ENCODE data around the gene SGPP1.

SGPP1 gene

DNA sequence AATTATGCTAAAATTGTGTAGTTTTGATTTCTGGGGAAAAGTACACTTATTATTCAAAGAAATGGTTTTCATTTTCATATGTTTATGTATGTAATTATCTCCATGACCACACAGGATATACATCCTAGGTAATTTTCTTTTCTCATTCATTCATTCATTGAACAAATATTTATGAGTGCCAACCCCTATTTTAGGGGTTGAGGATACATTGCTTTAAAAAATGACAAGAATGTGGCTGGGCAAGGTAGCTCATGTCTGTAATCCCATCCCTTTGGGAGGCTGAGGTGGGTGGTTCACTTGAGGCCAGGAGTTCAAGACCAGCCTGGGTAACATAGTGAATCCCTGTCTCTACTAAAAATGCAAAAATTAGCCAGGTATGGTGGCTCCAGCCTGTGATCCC, 40.9 kb downstream of the SGPP1 start:
- H3K27me3 ChIP-seq (ENCODE audit: control insufficient read depth in 3 of 3, insufficient read depth in 3 of 3, low read depth in 1 of 3, low read length in 3 of 3): no peaks in the 10 kb centered on the region
- no peak overlapping the region for H2AFZ ChIP-seq (ENCODE audit: low read length)

GRCh38 chr14:63685401-63685800, 42.5 kb downstream of the SGPP1 start:
- Histone ChIP-seq H3K4me3 (ENCODE audit: low read length in 2 of 2) (no peak overlapping the region), H2BK120ac (ENCODE audit: low read depth, low read length) (no peak overlapping the region), H3K23ac (ENCODE audit: low read depth, low read length, poor library complexity) (no peak overlapping the region), H3K9me3 (replicated peaks in 1 of 2; ENCODE audit: control insufficient read depth in 2 of 2, insufficient read depth in 1 of 2, low read depth in 1 of 2, low read length in 2 of 2) (no peaks in the 10 kb centered on the region), H3K36me3 (replicated peaks in 1 of 2; ENCODE audit: control insufficient read depth in 2 of 2, insufficient read depth in 2 of 2, low read length in 2 of 2) (no peaks in the 10 kb centered on the region), H2BK5ac (ENCODE audit: low read length) (no peak overlapping the region), H2BK15ac (ENCODE audit: low read length) (no peak overlapping the region), H3K14ac (ENCODE audit: low read length) (no peak overlapping the region), H3K4me1 (ENCODE audit: control insufficient read depth in 2 of 2, insufficient read depth in 1 of 2, low read depth in 1 of 2, low read length in 2 of 2) (no peaks in the 10 kb centered on the region), H3K18ac (ENCODE audit: low read length) (no peak overlapping the region), H3K4ac (ENCODE audit: low read length) (no peak overlapping the region), H4K91ac (ENCODE audit: low read depth, low read length, poor library complexity) (no peak overlapping the region), H4K8ac (ENCODE audit: low read depth, low read length) (no peak overlapping the region), H2AK5ac (ENCODE audit: low read depth, low read length) (no peak overlapping the region), H3K79me1 (ENCODE audit: low read depth, low read length) (no peaks in the 10 kb centered on the region), H2AFZ (ENCODE audit: low read length) (no peak overlapping the region), H3K27me3 (ENCODE audit: control insufficient read depth in 3 of 3, insufficient read depth in 3 of 3, low read depth in 1 of 3, low read length in 3 of 3) (no peaks in the 10 kb centered on the region), H3K27ac (replicated peaks; ENCODE audit: low read length) (no peak overlapping the region), H3K4me2 (ENCODE audit: insufficient read depth, low read length, poor library complexity, severe bottlenecking) (no peak overlapping the region), H2BK12ac (ENCODE audit: low read length) (no peak overlapping the region), H3K9ac (ENCODE audit: low read depth, low read length, poor library complexity) (no peak overlapping the region)
- no peak for DNase-seq (ENCODE audit: low spot score)
- no CpG with 5 or more reads among the region's 1 CpG for whole genome bisulfite sequencing, 2 donors (ENCODE audit: extremely low coverage in 2 of 2, insufficient read length in 2 of 2, insufficient replicate concordance in 1 of 2)

More for the DNA sequence above, 40.9 kb downstream of the SGPP1 start:
- no peak overlapping the region for H2BK120ac ChIP-seq (ENCODE audit: low read depth, low read length)
- no peaks in the 10 kb centered on the region for H3K36me3 ChIP-seq (replicated peaks in 1 of 2; ENCODE audit: control insufficient read depth in 2 of 2, insufficient read depth in 2 of 2, low read length in 2 of 2)
- no peaks in the 10 kb centered on the region for H3K4me1 ChIP-seq (ENCODE audit: control insufficient read depth in 2 of 2, insufficient read depth in 1 of 2, low read depth in 1 of 2, low read length in 2 of 2)
- no peak overlapping the region for H3K18ac ChIP-seq (ENCODE audit: low read length)
- H2BK15ac ChIP-seq (ENCODE audit: low read length): no peak overlapping the region
- H3K9me3 ChIP-seq (replicated peaks in 1 of 2; ENCODE audit: control insufficient read depth in 2 of 2, insufficient read depth in 1 of 2, low read depth in 1 of 2, low read length in 2 of 2): no peaks in the 10 kb centered on the region
- H3K79me1 ChIP-seq (ENCODE audit: low read depth, low read length): no peaks in the 10 kb centered on the region
- H3K4me3 ChIP-seq (ENCODE audit: low read length in 2 of 2): no peak overlapping the region
- H3K9ac ChIP-seq (ENCODE audit: low read depth, low read length, poor library complexity): no peak overlapping the region
- H3K23ac ChIP-seq (ENCODE audit: low read depth, low read length, poor library complexity): no peak overlapping the region
- H3K27ac ChIP-seq (replicated peaks; ENCODE audit: low read length): no peak overlapping the region
- DNase-seq (ENCODE audit: low spot score): no peak
- H2AK5ac ChIP-seq (ENCODE audit: low read depth, low read length): no peak overlapping the region
- H3K4ac ChIP-seq (ENCODE audit: low read length): no peak overlapping the region
- no peak overlapping the region for H4K8ac ChIP-seq (ENCODE audit: low read depth, low read length)
- no peak overlapping the region for H4K91ac ChIP-seq (ENCODE audit: low read depth, low read length, poor library complexity)
- no peak overlapping the region for H3K4me2 ChIP-seq (ENCODE audit: insufficient read depth, low read length, poor library complexity, severe bottlenecking)
- no peak overlapping the region for H2BK12ac ChIP-seq (ENCODE audit: low read length)
- no peak overlapping the region for H3K14ac ChIP-seq (ENCODE audit: low read length)
- no peak overlapping the region for H2BK5ac ChIP-seq (ENCODE audit: low read length)

GRCh38 chr14:63682727-63683593, 44.9 kb downstream of the SGPP1 start:
- no peak for DNase-seq (ENCODE audit: low spot score)
- Histone ChIP-seq H2BK15ac (ENCODE audit: low read length) (no peak overlapping the region), H4K8ac (ENCODE audit: low read depth, low read length) (no peak overlapping the region), H3K36me3 (replicated peaks in 1 of 2; ENCODE audit: control insufficient read depth in 2 of 2, insufficient read depth in 2 of 2, low read length in 2 of 2) (no peaks in the 10 kb centered on the region), H4K91ac (ENCODE audit: low read depth, low read length, poor library complexity) (no peak overlapping the region), H3K4ac (ENCODE audit: low read length) (no peak overlapping the region), H2BK120ac (ENCODE audit: low read depth, low read length) (no peak overlapping the region), H2AK5ac (ENCODE audit: low read depth, low read length) (no peak overlapping the region), H3K4me3 (ENCODE audit: low read length in 2 of 2) (no peak overlapping the region), H3K14ac (ENCODE audit: low read length) (no peak overlapping the region), H2BK5ac (ENCODE audit: low read length) (no peak overlapping the region), H3K27me3 (ENCODE audit: control insufficient read depth in 3 of 3, insufficient read depth in 3 of 3, low read depth in 1 of 3, low read length in 3 of 3) (no peaks in the 10 kb centered on the region), H3K9ac (ENCODE audit: low read depth, low read length, poor library complexity) (no peak overlapping the region), H3K23ac (ENCODE audit: low read depth, low read length, poor library complexity) (no peak overlapping the region), H3K4me2 (ENCODE audit: insufficient read depth, low read length, poor library complexity, severe bottlenecking) (no peak overlapping the region), H2AFZ (ENCODE audit: low read length) (no peak overlapping the region), H2BK12ac (ENCODE audit: low read length) (no peak overlapping the region), H3K79me1 (ENCODE audit: low read depth, low read length) (no peaks in the 10 kb centered on the region), H3K9me3 (replicated peaks in 1 of 2; ENCODE audit: control insufficient read depth in 2 of 2, insufficient read depth in 1 of 2, low read depth in 1 of 2, low read length in 2 of 2) (no peaks in the 10 kb centered on the region), H3K4me1 (ENCODE audit: control insufficient read depth in 2 of 2, insufficient read depth in 1 of 2, low read depth in 1 of 2, low read length in 2 of 2) (no peaks in the 10 kb centered on the region), H3K27ac (replicated peaks; ENCODE audit: low read length) (no peak overlapping the region), H3K18ac (ENCODE audit: low read length) (no peak overlapping the region)
- WGBS, 2 donors (ENCODE audit: extremely low coverage in 2 of 2, insufficient read length in 2 of 2, insufficient replicate concordance in 1 of 2): no CpG with 5 or more reads among the region's 9 CpGs

GRCh38 chr14:63678536-63678935, 49.3 kb downstream of the SGPP1 start:
- WGBS, 2 donors (ENCODE audit: extremely low coverage in 2 of 2, insufficient read length in 2 of 2, insufficient replicate concordance in 1 of 2): no CpG with 5 or more reads among the region's 1 CpG
- no peak overlapping the region for H2AFZ ChIP-seq (ENCODE audit: low read length)
- no peaks in the 10 kb centered on the region for H3K27me3 ChIP-seq (ENCODE audit: control insufficient read depth in 3 of 3, insufficient read depth in 3 of 3, low read depth in 1 of 3, low read length in 3 of 3)
- no peaks in the 10 kb centered on the region for H3K36me3 ChIP-seq (replicated peaks in 1 of 2; ENCODE audit: control insufficient read depth in 2 of 2, insufficient read depth in 2 of 2, low read length in 2 of 2)
- no peak overlapping the region for H4K91ac ChIP-seq (ENCODE audit: low read depth, low read length, poor library complexity)
- H2BK15ac ChIP-seq (ENCODE audit: low read length): no peak overlapping the region
- H3K18ac ChIP-seq (ENCODE audit: low read length): no peak overlapping the region
- H3K9me3 ChIP-seq (replicated peaks in 1 of 2; ENCODE audit: control insufficient read depth in 2 of 2, insufficient read depth in 1 of 2, low read depth in 1 of 2, low read length in 2 of 2): no peaks in the 10 kb centered on the region
- H2BK12ac ChIP-seq (ENCODE audit: low read length): no peak overlapping the region
- DNase-seq (ENCODE audit: low spot score): no peak
- no peak overlapping the region for H3K27ac ChIP-seq (replicated peaks; ENCODE audit: low read length)
- no peak overlapping the region for H3K23ac ChIP-seq (ENCODE audit: low read depth, low read length, poor library complexity)
- no peak overlapping the region for H3K4me2 ChIP-seq (ENCODE audit: insufficient read depth, low read length, poor library complexity, severe bottlenecking)
- H3K4ac ChIP-seq (ENCODE audit: low read length): no peak overlapping the region
- H2BK120ac ChIP-seq (ENCODE audit: low read depth, low read length): no peak overlapping the region
- H2AK5ac ChIP-seq (ENCODE audit: low read depth, low read length): no peak overlapping the region
- no peak overlapping the region for H3K4me3 ChIP-seq (ENCODE audit: low read length in 2 of 2)
- H2BK5ac ChIP-seq (ENCODE audit: low read length): no peak overlapping the region
- no peak overlapping the region for H4K8ac ChIP-seq (ENCODE audit: low read depth, low read length)
- no peaks in the 10 kb centered on the region for H3K4me1 ChIP-seq (ENCODE audit: control insufficient read depth in 2 of 2, insufficient read depth in 1 of 2, low read depth in 1 of 2, low read length in 2 of 2)
- H3K14ac ChIP-seq (ENCODE audit: low read length): no peak overlapping the region
- H3K9ac ChIP-seq (ENCODE audit: low read depth, low read length, poor library complexity): no peak overlapping the region
- no peaks in the 10 kb centered on the region for H3K79me1 ChIP-seq (ENCODE audit: low read depth, low read length)

Data from neuronal stem cell (in vitro differentiated cells).